ENCODE measurements around the gene CFAP43. TPM values are rescaled to one million over a fixed set of nuclear protein-coding genes. Genes with fewer than 3 reads are reported as not detected.

Gene CFAP43, protein sequence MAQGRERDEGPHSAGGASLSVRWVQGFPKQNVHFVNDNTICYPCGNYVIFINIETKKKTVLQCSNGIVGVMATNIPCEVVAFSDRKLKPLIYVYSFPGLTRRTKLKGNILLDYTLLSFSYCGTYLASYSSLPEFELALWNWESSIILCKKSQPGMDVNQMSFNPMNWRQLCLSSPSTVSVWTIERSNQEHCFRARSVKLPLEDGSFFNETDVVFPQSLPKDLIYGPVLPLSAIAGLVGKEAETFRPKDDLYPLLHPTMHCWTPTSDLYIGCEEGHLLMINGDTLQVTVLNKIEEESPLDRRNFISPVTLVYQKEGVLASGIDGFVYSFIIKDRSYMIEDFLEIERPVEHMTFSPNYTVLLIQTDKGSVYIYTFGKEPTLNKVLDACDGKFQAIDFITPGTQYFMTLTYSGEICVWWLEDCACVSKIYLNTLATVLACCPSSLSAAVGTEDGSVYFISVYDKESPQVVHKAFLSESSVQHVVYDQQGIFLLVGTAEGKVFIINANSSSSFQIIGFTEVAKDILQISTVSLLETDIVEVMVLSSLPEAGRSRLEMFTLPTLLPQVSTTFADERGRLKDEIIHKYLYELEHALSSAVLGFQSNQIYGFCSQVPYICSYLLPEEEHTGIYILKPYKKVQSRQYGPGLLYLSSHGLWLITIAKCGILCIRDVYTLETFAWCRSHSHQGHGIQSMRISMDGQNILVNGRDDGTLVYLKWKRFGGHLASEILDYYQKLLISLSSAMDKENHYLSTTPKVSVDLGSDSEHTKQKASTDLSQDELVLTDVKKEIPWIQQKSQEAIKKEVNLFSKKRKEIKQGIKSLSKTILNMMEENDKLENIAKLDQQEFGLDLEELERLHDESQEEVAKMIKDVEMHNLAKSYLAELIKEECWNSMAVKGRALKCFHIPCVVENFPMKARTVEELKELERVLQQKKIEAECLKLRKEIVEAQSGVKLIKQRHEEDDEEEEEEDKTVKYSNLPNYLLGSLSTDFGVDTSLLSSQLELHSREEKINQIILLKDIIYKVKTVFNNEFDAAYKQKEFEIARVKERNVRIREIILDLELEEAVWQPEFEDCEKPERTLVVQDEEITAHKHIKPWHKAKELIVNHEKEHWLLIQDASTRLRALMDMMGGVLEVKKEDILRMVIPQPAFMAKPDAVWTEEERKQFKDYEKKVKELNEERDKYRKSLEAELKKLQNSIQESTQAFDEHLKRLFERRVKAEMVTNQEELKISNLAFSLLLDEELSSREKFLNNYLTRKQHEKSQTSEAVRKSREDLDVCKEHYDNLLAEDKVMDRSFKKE (N-terminal part only)
- 12.3 TPM for total RNA-seq

DNA sequence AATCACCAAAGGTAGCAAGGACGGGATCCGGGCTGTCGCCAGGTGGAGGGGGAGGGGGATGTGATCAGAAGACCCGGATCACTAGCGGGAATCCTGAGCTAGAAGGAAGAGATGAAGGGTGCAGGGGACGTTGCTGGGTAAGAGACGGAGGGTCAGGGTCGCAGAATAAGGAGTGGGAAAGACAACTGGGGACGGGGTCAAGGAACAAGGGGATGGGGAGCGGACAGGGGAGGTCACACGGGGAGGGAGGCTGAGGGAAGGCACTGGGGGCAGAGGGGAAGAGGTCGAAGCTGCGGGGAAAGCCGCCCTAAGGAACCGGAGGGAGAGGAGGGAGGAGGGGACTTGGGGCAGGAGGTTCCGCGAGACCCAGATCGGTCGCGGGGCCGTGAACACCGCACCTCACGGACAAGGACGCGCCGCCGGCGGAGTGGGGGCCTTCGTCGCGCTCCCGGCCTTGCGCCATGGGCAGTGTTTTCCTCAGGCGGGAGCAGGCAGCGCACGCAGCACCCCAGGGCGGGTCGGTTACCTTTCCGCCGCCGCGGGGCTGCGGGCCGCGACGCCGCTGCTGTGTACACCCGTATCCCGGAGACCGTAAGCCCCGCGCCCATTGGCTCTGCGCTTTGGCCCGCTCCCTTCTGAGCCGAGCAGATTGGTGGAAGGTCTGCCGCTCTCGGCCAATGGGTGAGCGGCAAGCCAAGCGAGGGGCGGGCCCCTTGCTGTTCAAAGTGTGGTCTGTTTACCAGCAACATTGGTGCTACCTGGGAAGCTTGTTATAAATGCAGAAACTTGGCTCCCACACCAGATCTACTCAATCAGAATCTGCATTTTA is at the start of gene CFAP43:
Gene CFAP43 (minus strand): TSS at position 581 of the 829 bp plus-strand sequence. CDS start 118 bp downstream, at position 463.

DNA sequence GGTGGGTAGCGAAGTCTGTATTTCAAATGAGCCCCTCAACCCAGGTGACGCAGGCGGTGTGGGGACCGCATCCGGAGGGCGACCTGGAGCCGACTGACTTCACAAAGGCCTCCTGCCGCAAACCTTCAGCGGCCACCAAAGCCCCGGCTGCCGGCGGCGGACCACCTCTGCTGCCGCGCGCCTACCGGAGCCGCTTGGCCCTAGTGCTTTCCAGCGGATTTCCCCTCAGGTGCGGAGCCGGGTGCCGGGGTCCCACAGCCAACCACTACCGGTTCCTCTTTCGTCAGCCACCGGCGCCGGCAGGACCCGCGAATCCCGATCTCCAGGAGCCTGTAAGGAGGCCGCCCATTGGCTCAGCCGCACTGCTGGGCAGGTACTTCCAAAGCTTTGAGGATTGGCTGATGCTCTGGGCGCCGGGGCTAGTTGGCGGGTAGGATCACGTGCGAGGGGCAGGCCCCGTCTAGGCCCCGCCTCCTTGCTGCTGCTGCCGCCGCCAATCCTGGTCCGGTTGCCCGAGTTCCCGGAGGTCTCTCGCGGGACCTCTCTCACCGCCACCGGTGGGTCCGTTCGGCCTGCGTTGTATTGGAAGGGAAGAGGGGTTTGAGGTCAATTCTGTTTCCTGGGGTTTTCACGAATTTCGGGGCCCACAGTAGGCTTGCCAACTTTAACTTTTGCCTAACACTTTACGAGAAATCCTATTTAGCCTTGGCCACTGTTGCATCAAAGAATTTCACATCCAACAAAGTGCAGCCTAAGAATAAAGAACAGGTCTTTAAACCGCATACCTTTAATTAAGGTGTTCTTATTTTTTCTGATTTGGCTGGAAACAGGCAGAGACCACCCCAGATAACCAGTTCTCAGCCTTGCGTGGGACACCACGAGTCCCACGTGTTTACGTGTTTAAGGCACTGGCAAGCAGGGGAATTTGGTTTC is 36.8 kb upstream of the CFAP43 start, which contains the start of gene GSTO2:
Gene GSTO2 (plus strand): TSS at position 472 of the 933 bp plus-strand sequence. CDS start 5,732 bp downstream, outside the sequence.

DNA sequence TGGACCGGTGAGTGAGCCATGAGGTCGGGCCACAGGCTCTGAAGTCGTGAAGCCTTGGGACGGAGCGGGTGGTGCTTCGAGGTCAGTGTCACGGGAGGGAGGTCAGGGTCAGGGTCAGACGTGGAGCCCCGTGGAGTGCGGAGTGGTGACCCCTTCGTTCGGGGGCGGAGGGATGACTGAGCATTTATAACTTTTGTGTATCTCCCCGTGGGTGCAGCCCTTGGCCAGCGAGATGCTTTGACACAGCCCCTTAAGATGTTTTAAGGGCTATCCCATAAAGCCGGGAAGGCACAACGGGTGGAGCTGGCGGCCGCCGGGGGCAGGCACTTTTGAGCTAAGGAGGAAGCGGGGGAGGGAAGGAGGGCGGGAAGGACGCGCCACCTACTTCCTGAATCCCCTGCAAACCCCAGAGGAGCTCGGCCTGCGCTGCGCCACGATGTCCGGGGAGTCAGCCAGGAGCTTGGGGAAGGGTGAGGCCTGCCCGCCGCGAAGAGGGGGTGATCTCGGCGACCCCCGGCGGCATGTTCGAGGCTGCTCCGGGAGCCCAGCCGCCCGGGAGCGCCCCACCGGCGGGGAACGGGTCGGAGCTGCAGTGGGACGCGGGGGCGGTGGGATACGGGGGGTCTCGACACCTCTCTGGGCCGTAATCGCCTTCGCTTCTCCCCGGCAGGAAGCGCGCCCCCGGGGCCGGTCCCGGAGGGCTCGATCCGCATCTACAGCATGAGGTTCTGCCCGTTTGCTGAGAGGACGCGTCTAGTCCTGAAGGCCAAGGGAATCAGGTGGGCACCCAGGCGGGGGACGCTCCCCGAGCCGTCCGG is 22.5 kb upstream of the CFAP43 start, which contains the start of gene GSTO1:
Gene GSTO1 (plus strand): TSS at position 400 of the 818 bp plus-strand sequence. CDS start 37 bp downstream, at position 437.

DNA sequence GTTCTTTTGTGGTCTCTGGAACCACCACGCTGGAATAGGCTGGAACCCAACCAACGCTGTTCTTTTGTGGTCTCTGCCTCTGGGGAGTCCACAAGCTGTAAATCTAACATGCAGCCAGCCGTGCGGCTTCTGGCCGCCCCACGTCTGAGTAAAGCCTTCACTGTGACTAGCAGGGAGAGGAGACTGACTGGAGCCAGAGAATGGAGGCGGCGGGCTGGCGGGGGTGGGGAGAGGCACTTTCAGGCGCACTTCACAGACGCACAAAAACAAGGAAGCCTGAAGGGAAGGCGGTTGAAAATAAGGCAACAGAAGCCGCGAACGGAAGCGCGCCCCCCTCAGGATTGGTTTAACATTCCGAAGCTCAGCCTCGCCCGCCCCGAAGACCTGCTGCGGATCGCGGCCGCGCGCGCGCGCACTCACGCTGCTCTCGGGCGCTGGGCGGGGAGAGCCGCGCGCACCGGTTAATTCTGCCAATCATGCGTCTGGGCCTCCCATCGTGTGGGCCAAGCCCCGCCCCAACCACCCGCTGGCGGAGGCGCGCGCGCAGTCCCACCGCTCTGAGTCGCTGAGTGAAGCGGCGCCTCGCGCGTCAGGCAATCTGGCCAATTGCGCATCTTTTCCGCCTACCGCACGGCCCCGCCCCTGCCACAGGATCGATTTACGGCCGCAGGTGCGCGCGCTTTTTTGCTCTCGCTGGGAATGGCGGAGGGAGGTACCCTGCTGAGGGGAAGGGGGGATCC is 110.5 kb downstream of the CFAP43 start, which contains the start of gene SFR1:
Gene SFR1 (plus strand): TSS at position 687 of the 740 bp plus-strand sequence. CDS start 13 bp downstream, at position 700.

DNA sequence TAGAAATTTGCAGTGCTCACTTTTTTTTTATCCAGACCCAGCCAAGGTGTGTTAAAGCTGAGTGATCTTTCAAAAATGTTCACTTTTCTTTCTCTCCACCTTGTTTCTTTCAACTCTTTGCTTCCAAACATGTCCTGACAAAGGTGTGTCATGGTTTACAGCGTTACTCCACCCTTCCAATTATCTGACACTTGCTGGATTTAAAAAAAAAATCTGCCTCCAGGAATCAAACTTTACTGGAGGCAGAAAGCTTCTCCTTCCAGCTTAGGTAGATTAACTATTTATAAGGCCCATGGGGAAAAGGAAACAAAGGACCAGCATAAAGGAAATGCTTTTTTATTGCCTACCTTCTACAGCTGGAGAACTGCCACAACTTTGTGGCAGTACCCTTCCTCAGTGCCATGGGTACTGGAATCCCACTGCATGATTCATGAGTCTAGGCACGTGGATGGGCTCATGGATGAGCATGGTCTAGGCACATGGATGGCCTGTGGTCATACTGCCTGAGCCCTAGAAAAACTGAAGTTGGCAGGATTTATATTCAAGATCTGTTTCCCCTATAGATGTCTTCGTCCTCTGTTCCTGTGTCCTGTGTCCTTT is 146.3 kb downstream of the CFAP43 start, which contains the start of gene COL17A1:
Gene COL17A1 (minus strand): TSS at position 80 of the 600 bp plus-strand sequence. CDS start 5,207 bp downstream, outside the sequence.

Small RNA genes lying within 50 kb of the gene (small RNA-seq; reads per million reads assigned to genes)
- gene MIR4482 (ENCODE audit: low replicate concordance) (0.16 reads per million), gene MIR609 (ENCODE audit: low replicate concordance) (not detected)

Other genes starting within 250 kb of the CFAP43 start
- 1.2 TPM for gene COL17A1, start 146.5 kb downstream of the CFAP43 start, total RNA-seq
- gene SFR1, start 110.2 kb downstream of the CFAP43 start, total RNA-seq, result 6.1 TPM
- gene GSTO1, start 22.5 kb upstream of the CFAP43 start, total RNA-seq, result 50.7 TPM
- gene GSTO2, start 36.8 kb upstream of the CFAP43 start, total RNA-seq, result 13.5 TPM
- gene ITPRIP, start 106.1 kb upstream of the CFAP43 start, total RNA-seq, result 40.2 TPM
- gene CFAP58, start 121.5 kb upstream of the CFAP43 start, total RNA-seq, result 0.35 TPM

All from metanephros (tissue), 2 donors.